Measurements from ENCODE around the gene ZNF766.
"Not testable (repeated sequence)": the region's sequence is repeated elsewhere in the genome, so short reads cannot be mapped to it uniquely, and the experiment has no call there.

ZNF766 gene
- total RNA-seq, result 2.7 to 19.6 (median 12.9) reads per million in 18 experiments

- DNase-seq, result peak; percentile 97 to 98
Measured at GRCh38 chr19:52269338-52270261, at the start of gene ZNF766. ZNF766 (plus strand) TSS chr19:52269587; CDS start chr19:52269614, 27 bp downstream.

GRCh38 chr19:52219611-52220010, 49.8 kb upstream of the ZNF766 start:
- no peak for DNase-seq

GRCh38 chr19:52221031-52221430, 48.4 kb upstream of the ZNF766 start:
- DNase-seq, result no peak

- DNase-seq, result no peak
Measured at GRCh38 chr19:52221831-52222375, 47.5 kb upstream of the ZNF766 start.

GRCh38 chr19:52224211-52224610, 45.2 kb upstream of the ZNF766 start:
- DNase-seq, result no peak

- DNase-seq, result no peak
Measured at GRCh38 chr19:52226652-52227051, 42.7 kb upstream of the ZNF766 start.

- no peak for DNase-seq
Measured at GRCh38 chr19:52227196-52227940, 42.0 kb upstream of the ZNF766 start.

- DNase-seq, result no peak
Measured at GRCh38 chr19:52227980-52228379, 41.4 kb upstream of the ZNF766 start.

- no peak for DNase-seq
Measured at GRCh38 chr19:52229524-52229923, 39.9 kb upstream of the ZNF766 start.

- DNase-seq, result no peak
Measured at GRCh38 chr19:52230685-52231084, 38.7 kb upstream of the ZNF766 start.

- peak; percentile 13 for DNase-seq
Measured at GRCh38 chr19:52231154-52231910, 38.1 kb upstream of the ZNF766 start.

GRCh38 chr19:52234406-52234805, 35.0 kb upstream of the ZNF766 start:
- DNase-seq, result no peak

- no peak for DNase-seq
Measured at GRCh38 chr19:52237197-52237596, 32.2 kb upstream of the ZNF766 start.

- DNase-seq, result peak; percentile 67 to 69
Measured at GRCh38 chr19:52237771-52238400, 31.5 kb upstream of the ZNF766 start.

GRCh38 chr19:52244021-52244420, 25.4 kb upstream of the ZNF766 start:
- DNase-seq, result no peak

GRCh38 chr19:52248241-52248640, 21.1 kb upstream of the ZNF766 start:
- peak; percentile 63 to 81 for DNase-seq

- no peak for DNase-seq
Measured at GRCh38 chr19:52258426-52258825, 11.0 kb upstream of the ZNF766 start.

GRCh38 chr19:52265556-52265955, 3.8 kb upstream of the ZNF766 start:
- DNase-seq, result not testable (repeated sequence)

- peak; percentile 20 to 32 for DNase-seq
Measured at GRCh38 chr19:52270266-52270885, 989 bp downstream of the ZNF766 start.

GRCh38 chr19:52273301-52273700, 3.9 kb downstream of the ZNF766 start:
- no peak for DNase-seq

- no peak for DNase-seq
Measured at GRCh38 chr19:52274191-52274590, 4.8 kb downstream of the ZNF766 start.

GRCh38 chr19:52275988-52276387, 6.6 kb downstream of the ZNF766 start:
- no peak for DNase-seq

All from inflammatory macrophage (primary cell).